Memory B cell (primary cell): ENCODE data around the gene NFIX.

Experiments used
- ATAC-seq: fragments of 150-1000 bp; cut with Tn5 transposase; 2 replicates; pipeline ENCODE4 v1.10.0; 2021; ENCODE audit warnings: low read depth, mild to moderate bottlenecking, moderate library complexity
- DNase-seq, 2 donors: peaks; one replicate each; pipeline ENCODE4 v3.0.0; 2022; ENCODE audit warnings: low spot score in 2 of 2
- H3K27ac Mint-ChIP-seq: one replicate; pipeline ENCODE4 v1.8.0; 2022; ENCODE audit warnings: mild to moderate bottlenecking, moderate library complexity, mixed read lengths
- H3K27me3 Mint-ChIP-seq: one replicate; pipeline ENCODE4 v1.8.0; 2022; ENCODE audit warnings: mixed read lengths
- H3K36me3 Mint-ChIP-seq: one replicate; pipeline ENCODE4 v1.8.0; 2022; ENCODE audit warnings: mild to moderate bottlenecking, mixed read lengths
- H3K4me1 Mint-ChIP-seq: one replicate; pipeline ENCODE4 v1.8.0; 2022; ENCODE audit warnings: mixed read lengths
- H3K4me3 Mint-ChIP-seq: one replicate; pipeline ENCODE4 v1.8.0; 2022; ENCODE audit warnings: mild to moderate bottlenecking, moderate library complexity, mixed read lengths
- H3K9me3 Mint-ChIP-seq: one replicate; pipeline ENCODE4 v1.8.0; 2022; ENCODE audit warnings: mixed read lengths

Gene NFIX

DNA sequence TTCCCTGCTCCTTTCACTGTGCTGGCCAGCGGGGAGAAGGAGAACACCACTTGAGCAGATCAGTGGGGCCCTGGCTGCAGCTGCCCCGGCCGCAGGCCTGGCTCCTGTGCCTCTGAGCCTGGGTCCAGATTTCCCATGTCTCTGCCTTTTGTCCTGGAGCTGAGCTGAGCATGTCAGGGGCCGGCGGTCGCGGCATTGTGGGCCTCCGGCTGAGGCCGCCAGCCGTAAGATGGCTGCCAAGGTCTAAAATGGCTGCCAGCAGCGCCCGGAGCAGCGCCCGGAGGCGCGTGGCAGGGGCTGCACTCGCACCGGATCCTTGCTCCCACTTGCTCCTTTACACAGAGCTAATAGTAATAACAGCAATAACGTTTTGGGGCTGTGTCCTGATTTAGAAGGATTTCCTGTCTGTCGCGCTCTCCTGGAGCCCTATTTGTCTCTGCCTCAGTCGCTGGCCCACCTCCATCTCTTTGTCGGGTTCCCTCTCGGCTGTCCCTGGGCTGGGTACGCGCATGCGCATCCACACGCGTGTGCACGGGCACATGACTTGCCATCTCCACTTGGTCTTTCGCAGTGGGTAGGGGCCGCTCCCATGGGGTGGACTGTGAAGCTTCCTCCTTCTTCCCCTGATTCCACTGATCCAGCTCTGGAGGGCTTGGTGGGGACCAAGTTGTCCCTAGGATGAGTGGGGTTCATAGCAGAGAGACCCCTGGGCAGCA is 75.3 kb downstream of the NFIX start:
- Mint-ChIP-seq H3K27ac (no peak overlapping the region), H3K4me1 (no peaks in the 10 kb centered on the region), H3K36me3 (no peaks in the 10 kb centered on the region), H3K4me3 (no peak overlapping the region), H3K9me3 (no peaks in the 10 kb centered on the region), H3K27me3 (peaks cover 8% of the 10 kb centered on the region)
- no peak for DNase-seq
- no peak for ATAC-seq

DNA sequence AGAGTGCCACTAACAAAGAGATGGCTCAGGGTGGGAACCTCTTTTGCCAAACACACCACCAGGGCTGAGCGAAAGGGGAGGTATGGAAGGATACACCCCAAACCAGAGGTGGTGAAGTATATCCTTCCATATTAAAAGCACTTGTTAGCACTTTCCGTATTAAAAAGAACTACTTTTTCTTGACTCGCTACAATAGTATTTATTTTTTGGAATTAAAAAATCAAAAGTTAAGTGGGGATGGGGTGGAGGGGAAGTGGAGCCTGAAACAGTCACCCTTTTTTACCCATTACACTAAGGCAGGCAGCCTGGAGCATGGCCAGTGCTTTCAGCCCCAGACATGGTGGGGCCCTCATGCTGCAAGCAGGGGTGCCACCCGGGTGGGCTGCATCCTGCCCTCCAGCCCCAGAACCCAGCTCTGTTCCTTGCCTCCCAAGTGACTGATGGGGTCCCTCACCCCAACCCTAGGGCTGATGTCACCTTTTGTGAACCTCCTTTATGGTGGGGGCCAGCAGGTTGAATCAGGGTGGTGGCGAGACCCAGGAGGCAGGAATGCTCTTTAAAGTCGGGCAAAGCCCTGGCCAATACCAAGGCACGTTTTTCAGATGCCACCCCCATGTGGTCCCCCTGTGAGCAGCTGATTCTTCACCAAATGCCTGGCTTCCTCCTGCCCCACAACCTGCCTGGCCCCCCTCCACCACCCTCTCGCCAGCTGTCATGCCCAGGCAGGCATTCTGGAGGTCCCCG is 76.3 kb downstream of the NFIX start:
- Mint-ChIP-seq H3K27ac (no peak overlapping the region), H3K4me3 (no peak overlapping the region), H3K4me1 (no peaks in the 10 kb centered on the region), H3K9me3 (no peaks in the 10 kb centered on the region), H3K36me3 (no peaks in the 10 kb centered on the region), H3K27me3 (peaks cover 8% of the 10 kb centered on the region)
- DNase-seq (no peak), ATAC-seq (no peak)

GRCh38 chr19:13072188-13072908 is 77.1 kb downstream of the NFIX start:
- Mint-ChIP-seq H3K4me1 (no peaks in the 10 kb centered on the region), H3K27me3 (peaks cover 10% of the 10 kb centered on the region), H3K4me3 (no peak overlapping the region), H3K9me3 (no peaks in the 10 kb centered on the region), H3K27ac (no peak overlapping the region), H3K36me3 (no peaks in the 10 kb centered on the region)
- no peak for DNase-seq
- ATAC-seq, result no peak

DNA sequence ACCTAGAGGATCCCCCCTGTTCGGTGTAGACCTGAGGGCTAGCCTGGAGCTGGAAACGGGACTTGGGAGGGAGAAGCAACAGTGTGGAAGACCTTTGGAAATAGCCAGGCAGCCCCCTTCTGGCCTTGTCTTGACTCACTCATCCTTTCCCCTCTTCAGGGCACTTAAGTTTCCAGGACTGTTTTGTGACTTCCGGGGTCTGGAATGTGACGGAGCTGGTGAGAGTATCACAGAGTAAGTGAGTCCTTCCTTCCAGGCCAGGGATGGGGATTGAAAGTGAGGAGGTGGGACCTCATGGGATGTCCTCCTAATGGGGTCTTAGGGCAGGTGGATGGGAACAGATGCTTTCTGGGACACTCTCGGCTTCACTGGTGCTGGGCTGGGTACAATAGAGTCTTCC is 78.0 kb downstream of the NFIX start:
- no peaks in the 10 kb centered on the region for H3K4me1 Mint-ChIP-seq
- no peak overlapping the region for H3K4me3 Mint-ChIP-seq
- ATAC-seq, result no peak
- no peaks in the 10 kb centered on the region for H3K9me3 Mint-ChIP-seq
- H3K36me3 Mint-ChIP-seq, result no peaks in the 10 kb centered on the region
- no peak overlapping the region for H3K27ac Mint-ChIP-seq
- DNase-seq, result no peak
- peaks cover 8% of the 10 kb centered on the region for H3K27me3 Mint-ChIP-seq

DNA sequence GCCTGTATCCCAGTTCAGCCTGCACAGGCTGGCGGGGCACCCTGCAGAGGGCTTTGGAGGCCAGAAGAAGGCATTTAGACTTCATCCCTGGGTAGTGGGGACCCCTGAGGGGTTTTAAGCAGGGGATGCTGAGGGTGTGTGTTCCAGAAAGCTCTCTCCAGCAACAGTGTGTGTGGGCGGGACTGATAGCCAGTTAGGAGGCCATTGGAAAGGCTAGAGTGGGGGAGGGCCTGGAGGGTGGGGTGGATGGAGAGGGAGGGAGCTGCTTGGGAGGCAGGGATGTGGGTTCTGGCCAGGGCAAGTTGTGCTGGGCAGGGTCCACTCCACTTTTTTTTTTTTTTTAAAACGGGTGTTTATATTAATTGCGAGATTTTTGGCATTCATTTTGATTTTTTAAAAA is 79.1 kb downstream of the NFIX start:
- no peak for DNase-seq
- Mint-ChIP-seq H3K27ac (no peak overlapping the region), H3K36me3 (no peaks in the 10 kb centered on the region), H3K4me1 (no peaks in the 10 kb centered on the region), H3K27me3 (peaks cover 8% of the 10 kb centered on the region), H3K9me3 (no peaks in the 10 kb centered on the region), H3K4me3 (no peak overlapping the region)
- no peak for ATAC-seq

DNA sequence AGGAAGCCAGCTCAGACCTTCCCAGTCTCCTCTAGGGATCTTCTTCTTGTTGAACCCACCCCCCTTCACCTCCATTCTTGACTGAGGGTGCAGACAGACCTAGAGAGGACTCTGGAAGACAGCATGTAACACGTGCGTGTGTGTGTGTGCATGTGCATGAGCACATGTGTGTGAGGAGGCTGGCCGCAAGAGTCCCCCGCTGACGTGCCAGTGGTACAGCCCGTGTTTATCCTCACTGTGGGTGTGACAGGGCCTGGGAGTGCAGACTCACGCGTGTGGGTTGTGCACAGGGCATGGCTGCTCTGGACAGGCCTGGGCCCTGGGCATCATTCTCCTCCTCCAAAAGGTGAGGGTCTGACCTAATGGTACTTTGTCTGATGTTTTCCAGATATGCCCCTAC is 81.0 kb downstream of the NFIX start:
- ATAC-seq, result no peak
- H3K36me3 Mint-ChIP-seq, result no peaks in the 10 kb centered on the region
- no peaks in the 10 kb centered on the region for H3K9me3 Mint-ChIP-seq
- H3K4me3 Mint-ChIP-seq, result no peak overlapping the region
- no peak for DNase-seq
- H3K4me1 Mint-ChIP-seq, result no peaks in the 10 kb centered on the region
- H3K27me3 Mint-ChIP-seq, result peaks cover 8% of the 10 kb centered on the region
- no peak overlapping the region for H3K27ac Mint-ChIP-seq

DNA sequence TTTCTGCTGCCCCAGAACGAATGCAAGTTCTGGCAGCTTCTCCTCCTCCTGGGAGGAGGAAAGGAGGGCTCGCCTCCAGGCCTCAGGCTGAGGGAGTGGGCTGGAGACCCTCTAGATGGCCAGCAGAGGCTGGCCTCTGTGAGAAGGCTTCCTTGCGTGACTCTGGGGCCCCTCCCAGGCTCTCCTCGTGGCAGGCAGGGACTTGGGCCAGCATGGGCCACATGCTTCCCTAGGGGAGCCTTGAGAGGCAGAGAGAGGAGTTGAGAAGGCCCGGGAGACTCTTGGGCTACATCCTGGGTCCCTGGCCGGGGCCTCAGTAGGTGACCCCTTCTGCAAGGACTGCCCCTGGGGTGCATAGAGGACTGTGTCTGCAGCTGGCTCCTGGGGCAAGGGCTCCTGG is 81.5 kb downstream of the NFIX start:
- DNase-seq (no peak), ATAC-seq (no peak)
- H3K36me3 Mint-ChIP-seq, result no peaks in the 10 kb centered on the region
- H3K27me3 Mint-ChIP-seq, result peaks cover 8% of the 10 kb centered on the region
- no peak overlapping the region for H3K4me3 Mint-ChIP-seq
- H3K4me1 Mint-ChIP-seq, result no peaks in the 10 kb centered on the region
- no peak overlapping the region for H3K27ac Mint-ChIP-seq
- no peaks in the 10 kb centered on the region for H3K9me3 Mint-ChIP-seq

DNA sequence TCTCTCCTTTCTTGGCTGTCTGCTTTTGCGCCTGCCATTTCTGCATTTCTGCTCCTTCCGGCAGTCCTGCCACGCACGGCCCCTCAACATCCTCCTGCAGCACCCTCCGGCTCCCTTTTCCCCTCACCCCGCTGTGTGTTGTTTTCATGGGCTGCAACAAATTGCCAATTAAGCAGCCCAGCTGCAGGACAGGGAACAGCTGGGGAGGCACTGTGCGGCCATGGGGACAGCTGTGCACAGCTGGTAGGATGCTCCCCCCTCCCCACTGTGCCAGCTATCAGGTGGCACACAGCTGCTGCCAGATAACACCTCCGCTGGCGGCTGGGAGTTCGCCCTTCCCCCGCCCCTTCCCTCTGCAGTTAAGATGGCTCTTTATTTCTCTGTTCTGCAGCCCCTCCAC is 82.0 kb downstream of the NFIX start:
- Mint-ChIP-seq H3K27me3 (peaks cover 8% of the 10 kb centered on the region), H3K27ac (no peak overlapping the region), H3K4me1 (no peaks in the 10 kb centered on the region), H3K36me3 (no peaks in the 10 kb centered on the region), H3K4me3 (no peak overlapping the region), H3K9me3 (no peaks in the 10 kb centered on the region)
- ATAC-seq (no peak), DNase-seq (no peak)

DNA sequence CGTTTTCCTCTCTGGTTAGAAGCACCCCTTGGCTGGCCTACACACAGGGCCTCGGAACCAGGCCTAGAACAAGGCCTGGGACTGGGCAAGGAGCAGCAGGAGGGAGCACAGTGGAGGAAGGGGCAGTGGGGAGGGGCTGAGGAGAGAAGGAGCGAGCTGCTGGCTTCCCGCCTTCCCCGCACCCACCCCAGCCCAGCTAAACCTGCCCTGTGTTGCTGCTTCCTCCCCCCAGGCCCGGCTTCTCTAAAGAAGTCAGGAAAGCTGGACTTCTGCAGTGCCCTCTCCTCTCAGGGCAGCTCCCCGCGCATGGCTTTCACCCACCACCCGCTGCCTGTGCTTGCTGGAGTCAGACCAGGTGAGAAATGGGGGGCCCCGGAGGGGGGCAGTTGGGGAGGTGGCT is 83.1 kb downstream of the NFIX start:
- Mint-ChIP-seq H3K9me3 (no peaks in the 10 kb centered on the region), H3K27me3 (peaks cover 10% of the 10 kb centered on the region), H3K4me1 (no peaks in the 10 kb centered on the region), H3K4me3 (no peak overlapping the region), H3K27ac (no peak overlapping the region), H3K36me3 (no peaks in the 10 kb centered on the region)
- ATAC-seq (no peak), DNase-seq (no peak)

GRCh38 chr19:13078897-13079541 is 83.7 kb downstream of the NFIX start:
- H3K9me3 Mint-ChIP-seq, result no peaks in the 10 kb centered on the region
- ATAC-seq, result no peak
- no peak for DNase-seq
- H3K27ac Mint-ChIP-seq, result no peak overlapping the region
- no peak overlapping the region for H3K4me3 Mint-ChIP-seq
- no peaks in the 10 kb centered on the region for H3K36me3 Mint-ChIP-seq
- H3K27me3 Mint-ChIP-seq, result peaks cover 7% of the 10 kb centered on the region
- no peaks in the 10 kb centered on the region for H3K4me1 Mint-ChIP-seq

DNA sequence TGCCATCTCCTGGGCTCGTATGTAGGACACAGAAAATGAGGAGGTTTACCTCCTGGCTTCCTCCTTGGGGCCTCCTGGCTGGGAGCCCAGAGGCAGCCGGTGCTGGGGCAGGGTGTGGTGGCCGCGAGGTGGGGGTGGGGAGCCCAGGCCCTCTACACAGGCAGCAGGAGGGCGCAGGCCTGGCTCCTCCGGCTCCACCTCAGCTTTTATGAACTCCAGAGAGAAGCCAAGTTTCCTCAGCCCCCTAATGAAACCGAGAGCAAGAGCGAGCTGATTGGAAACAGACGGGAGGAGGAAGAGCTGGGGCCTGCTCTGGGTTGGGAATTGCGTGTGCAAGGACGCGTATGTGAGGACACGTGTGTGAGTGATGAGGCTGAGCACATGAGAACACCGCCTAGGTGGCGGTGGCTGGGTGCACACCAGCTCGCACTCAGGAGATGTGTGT is 84.3 kb downstream of the NFIX start:
- no peaks in the 10 kb centered on the region for H3K9me3 Mint-ChIP-seq
- no peaks in the 10 kb centered on the region for H3K36me3 Mint-ChIP-seq
- ATAC-seq, result no peak
- H3K4me3 Mint-ChIP-seq, result no peak overlapping the region
- DNase-seq, result no peak
- no peak overlapping the region for H3K27ac Mint-ChIP-seq
- peaks cover 7% of the 10 kb centered on the region for H3K27me3 Mint-ChIP-seq
- H3K4me1 Mint-ChIP-seq, result no peaks in the 10 kb centered on the region

DNA sequence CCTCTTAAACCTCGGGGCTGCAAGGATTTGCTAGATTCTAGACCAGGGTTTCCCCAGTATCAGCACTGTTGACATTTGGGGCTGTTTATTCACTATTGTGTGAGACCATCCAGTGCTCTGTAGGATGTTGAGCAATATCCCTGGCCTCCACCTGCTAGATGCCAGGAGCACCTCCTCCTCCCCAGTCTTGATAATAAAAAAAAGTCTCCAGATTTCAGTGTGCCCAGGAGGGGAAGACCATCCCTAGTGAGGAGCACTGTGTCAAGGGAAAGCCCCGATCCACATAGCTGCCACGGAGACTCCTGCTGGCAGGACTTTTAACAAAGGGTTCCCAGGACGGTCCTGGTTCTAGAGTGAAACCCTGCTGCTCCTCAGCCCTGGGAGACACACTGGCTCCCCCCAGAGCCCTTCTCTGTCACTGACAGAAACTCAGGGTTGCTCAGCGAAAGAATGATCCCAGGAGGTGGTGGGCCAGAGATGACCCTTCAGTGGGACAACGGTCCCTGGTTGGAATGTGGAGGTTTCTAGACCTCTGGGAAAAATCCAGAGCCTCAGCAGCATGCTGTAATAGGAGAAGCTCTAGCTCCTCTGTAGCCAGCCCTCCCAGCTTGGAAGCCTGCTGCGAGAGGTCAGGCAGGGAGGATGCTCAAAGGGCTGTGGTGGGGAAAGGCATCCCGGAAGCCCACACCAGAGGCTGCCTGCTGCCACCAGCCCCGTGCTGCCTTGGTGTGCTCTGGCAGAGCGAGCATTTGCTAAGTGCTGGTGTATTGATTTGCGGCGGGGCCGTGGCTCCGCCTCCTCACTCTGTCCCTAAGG is 87.1 kb downstream of the NFIX start:
- peaks cover 5% of the 10 kb centered on the region for H3K27me3 Mint-ChIP-seq
- no peak for ATAC-seq
- DNase-seq, result no peak
- no peaks in the 10 kb centered on the region for H3K9me3 Mint-ChIP-seq
- H3K4me1 Mint-ChIP-seq, result no peaks in the 10 kb centered on the region
- no peak overlapping the region for H3K4me3 Mint-ChIP-seq
- no peak overlapping the region for H3K27ac Mint-ChIP-seq
- no peaks in the 10 kb centered on the region for H3K36me3 Mint-ChIP-seq

DNA sequence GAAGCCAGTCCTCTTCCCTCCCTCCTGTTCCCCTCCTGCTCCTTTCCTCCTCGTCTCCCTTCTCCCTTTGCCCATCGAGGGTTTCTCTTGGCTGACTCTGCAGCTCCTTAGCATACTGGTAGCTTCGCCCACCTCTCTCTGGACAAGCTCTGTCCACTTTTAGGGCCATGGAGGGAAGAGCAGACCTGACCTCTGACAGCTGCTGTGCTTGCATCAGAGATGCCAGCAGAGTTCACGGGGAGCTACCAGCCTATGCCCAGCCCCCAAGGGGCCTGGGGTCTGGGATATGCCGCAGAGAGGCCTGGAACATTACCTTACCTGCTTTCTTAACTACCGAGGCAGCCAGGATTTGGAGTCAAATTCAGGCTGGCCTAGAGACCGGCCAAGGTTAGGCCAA is 87.7 kb downstream of the NFIX start:
- Mint-ChIP-seq H3K36me3 (no peaks in the 10 kb centered on the region), H3K4me3 (no peak overlapping the region), H3K4me1 (no peaks in the 10 kb centered on the region), H3K27me3 (peaks cover 5% of the 10 kb centered on the region), H3K9me3 (no peaks in the 10 kb centered on the region), H3K27ac (no peak overlapping the region)
- DNase-seq (no peak), ATAC-seq (no peak)
